GM23248 (cell line): ENCODE measurements around the gene VAV2.

Source experiments
- EZH2 ChIP-seq: fragments of 200-600 bp; sonication (generic); IDR thresholded peaks from 2 replicates; pipeline ENCODE4 v1.6.1; 2018; ENCODE audit warnings: antibody characterized with exemption, mild to moderate bottlenecking; ENCODE audit not compliant: insufficient read depth, poor library complexity, severe bottlenecking
- EZH2phosphoT487 ChIP-seq: fragments of 200-600 bp; sonication (generic); IDR thresholded peaks from 2 replicates; pipeline ENCODE4 v1.6.1; 2018; ENCODE audit warnings: antibody characterized with exemption, moderate library complexity, mild to moderate bottlenecking, low read depth; ENCODE audit not compliant: insufficient read depth

DNA sequence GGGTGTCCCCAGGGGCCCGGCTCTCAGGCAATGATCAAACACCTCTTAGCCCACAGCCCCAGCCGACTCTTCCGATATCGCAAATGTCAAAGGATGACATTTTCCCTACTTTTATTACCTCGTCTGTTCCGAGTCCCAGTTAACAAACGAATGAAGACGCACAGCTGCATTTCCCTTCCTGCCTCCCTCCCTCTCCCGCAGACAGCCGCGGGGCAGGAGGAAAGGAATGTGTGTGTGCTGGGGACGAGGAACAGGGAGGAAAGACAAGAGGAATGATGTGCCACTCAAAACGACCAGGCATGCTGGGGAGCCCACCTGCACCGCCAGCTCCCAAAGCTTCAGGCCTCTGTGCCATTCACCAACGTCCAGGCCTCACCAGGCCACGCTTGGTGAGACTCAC is 128.1 kb downstream of the VAV2 start:
- TF ChIP-seq EZH2 (no peak), EZH2phosphoT487 (no peak)
